Measurements from ENCODE around the gene TMEM258.

Gene TMEM258

GRCh38 chr11:61792310-61793082 lies at the start of gene TMEM258, which contains the start of gene FEN1:
Gene TMEM258 (minus strand): TSS chr11:61792599. CDS start chr11:61792558, 41 bp downstream.
Gene FEN1 (plus strand): TSS chr11:61792911. CDS start chr11:61795362, 2,451 bp downstream.
- DNase-seq: peak; percentile 97

GRCh38 chr11:61841636-61842527 lies 49.5 kb upstream of the TMEM258 start:
- no peak for DNase-seq

GRCh38 chr11:61840371-61840770 lies 48.0 kb upstream of the TMEM258 start:
- no peak for DNase-seq

GRCh38 chr11:61839742-61840141 lies 47.3 kb upstream of the TMEM258 start:
- no peak for DNase-seq

- no peak for DNase-seq
These were observed 46.5 kb upstream of the TMEM258 start for GRCh38 chr11:61838921-61839320.

- DNase-seq: no peak
These were observed 46.1 kb upstream of the TMEM258 start for GRCh38 chr11:61838501-61838900.

- no peak for DNase-seq
These were observed 45.1 kb upstream of the TMEM258 start for GRCh38 chr11:61837411-61838005.

- no peak for DNase-seq
These were observed 43.8 kb upstream of the TMEM258 start for GRCh38 chr11:61836193-61836592.

GRCh38 chr11:61834278-61835048 lies 42.1 kb upstream of the TMEM258 start:
- peak; percentile 73 for DNase-seq

GRCh38 chr11:61833926-61834277 lies 41.5 kb upstream of the TMEM258 start:
- no peak for DNase-seq

- DNase-seq: no peak
These were observed 41.1 kb upstream of the TMEM258 start for GRCh38 chr11:61833471-61833870.

- DNase-seq: no peak
These were observed 40.4 kb upstream of the TMEM258 start for GRCh38 chr11:61832754-61833153.

- no peak for DNase-seq
These were observed 39.8 kb upstream of the TMEM258 start for GRCh38 chr11:61832207-61832606.

GRCh38 chr11:61830237-61831105 lies 38.1 kb upstream of the TMEM258 start:
- DNase-seq: no peak

- no peak for DNase-seq
These were observed 37.4 kb upstream of the TMEM258 start for GRCh38 chr11:61829806-61830205.

- peak; percentile 70 for DNase-seq
These were observed 36.4 kb upstream of the TMEM258 start for GRCh38 chr11:61828629-61829407.

GRCh38 chr11:61828379-61828628 lies 35.9 kb upstream of the TMEM258 start:
- no peak for DNase-seq

- DNase-seq: peak; percentile 85
These were observed 35.4 kb upstream of the TMEM258 start, which contains the start of gene FADS2 for GRCh38 chr11:61827571-61828378. Gene FADS2 (plus strand): TSS chr11:61828300. CDS start chr11:61828391, 91 bp downstream.

GRCh38 chr11:61826930-61827570 lies 34.7 kb upstream of the TMEM258 start:
- no peak for DNase-seq

- no peak for DNase-seq
These were observed 27.8 kb upstream of the TMEM258 start for GRCh38 chr11:61820174-61820573.
